ENCODE measurements around the gene ALOX15B.

DNA sequence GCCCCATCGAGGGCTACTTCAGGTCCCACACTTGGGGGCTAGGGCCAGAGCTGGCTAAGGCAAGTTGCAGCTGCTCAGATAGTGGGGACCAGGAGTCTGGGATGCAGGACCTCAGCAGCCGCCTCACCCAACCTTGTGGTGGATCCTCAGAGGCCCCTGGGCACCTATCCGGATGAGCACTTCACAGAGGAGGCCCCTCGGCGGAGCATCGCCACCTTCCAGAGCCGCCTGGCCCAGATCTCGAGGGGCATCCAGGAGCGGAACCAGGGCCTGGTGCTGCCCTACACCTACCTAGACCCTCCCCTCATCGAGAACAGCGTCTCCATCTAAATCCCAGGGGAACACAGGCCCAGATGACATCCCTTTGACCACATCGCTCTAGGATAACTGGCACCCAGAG lies 9.4 kb downstream of the ALOX15B start:
- TF ChIP-seq, protein P1, sequence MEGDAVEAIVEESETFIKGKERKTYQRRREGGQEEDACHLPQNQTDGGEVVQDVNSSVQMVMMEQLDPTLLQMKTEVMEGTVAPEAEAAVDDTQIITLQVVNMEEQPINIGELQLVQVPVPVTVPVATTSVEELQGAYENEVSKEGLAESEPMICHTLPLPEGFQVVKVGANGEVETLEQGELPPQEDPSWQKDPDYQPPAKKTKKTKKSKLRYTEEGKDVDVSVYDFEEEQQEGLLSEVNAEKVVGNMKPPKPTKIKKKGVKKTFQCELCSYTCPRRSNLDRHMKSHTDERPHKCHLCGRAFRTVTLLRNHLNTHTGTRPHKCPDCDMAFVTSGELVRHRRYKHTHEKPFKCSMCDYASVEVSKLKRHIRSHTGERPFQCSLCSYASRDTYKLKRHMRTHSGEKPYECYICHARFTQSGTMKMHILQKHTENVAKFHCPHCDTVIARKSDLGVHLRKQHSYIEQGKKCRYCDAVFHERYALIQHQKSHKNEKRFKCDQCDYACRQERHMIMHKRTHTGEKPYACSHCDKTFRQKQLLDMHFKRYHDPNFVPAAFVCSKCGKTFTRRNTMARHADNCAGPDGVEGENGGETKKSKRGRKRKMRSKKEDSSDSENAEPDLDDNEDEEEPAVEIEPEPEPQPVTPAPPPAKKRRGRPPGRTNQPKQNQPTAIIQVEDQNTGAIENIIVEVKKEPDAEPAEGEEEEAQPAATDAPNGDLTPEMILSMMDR (IDR thresholded peaks at IDR 0.05 in 4 of 5, conservative IDR thresholded peaks at IDR 0.05 in 1 of 5), result no peak
- TF ChIP-seq POLR2A (IDR thresholded peaks at IDR 0.05), result no peak

All from gastrocnemius medialis (tissue), 4 donors.